Measurements from ENCODE around the gene SGPL1. TPM values are rescaled to one million over a fixed set of nuclear protein-coding genes. Genes with fewer than 3 reads are reported as not detected.

The SGPL1 gene
- total and polyA plus RNA-seq, 2 experiments from 2014 or later = 12.0 to 42.7 TPM

DNA sequence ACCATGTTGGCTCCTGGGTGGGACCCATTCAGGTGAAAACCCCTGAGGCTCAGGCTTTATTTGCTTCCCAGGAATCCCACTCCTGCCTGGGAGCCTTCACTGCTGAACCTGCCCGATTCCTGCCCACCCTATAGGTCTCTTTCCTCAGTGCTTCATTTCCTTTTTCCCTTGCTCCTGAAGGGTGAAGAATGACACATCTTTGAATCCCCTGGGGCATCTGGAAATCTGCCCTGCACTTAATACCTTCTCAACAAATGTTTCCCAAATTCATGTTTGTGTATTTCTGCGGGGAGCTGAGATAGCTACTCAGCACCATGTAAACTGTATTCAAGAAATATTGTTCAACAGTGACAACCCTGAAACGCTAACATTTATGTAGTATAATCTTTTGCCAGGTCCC is 82.9 kb downstream of the SGPL1 start:
- Mint-ChIP-seq H3K27me3 (ENCODE audit: insufficient read depth, low read depth, poor library complexity) (peaks cover 8% of the 10 kb centered on the region), H3K4me3 (no peak overlapping the region), H3K27ac (no peak overlapping the region), H3K36me3 (ENCODE audit: low read depth) (no peaks in the 10 kb centered on the region), H3K4me1 (peaks cover 9% of the 10 kb centered on the region; the same call in 2 of the 3 replicates), H3K9me3 (peaks cover 4% of the 10 kb centered on the region; the same call in 2 of the 3 replicates)
- H2AFZ ChIP-seq = no peak overlapping the region
- no peaks in the 10 kb centered on the region for H3F3A ChIP-seq (replicated peaks; ENCODE audit: low read depth)
- DNase-seq (ENCODE audit: low spot score) (no peak), ATAC-seq (no peak)
- no peak overlapping the region for H3K27ac ChIP-seq (ENCODE audit: low read depth)
- H3K36me3 ChIP-seq (ENCODE audit: insufficient read depth) = no peaks in the 10 kb centered on the region
- no peaks in the 10 kb centered on the region for H3K9me2 ChIP-seq (ENCODE audit: insufficient read depth)
- no peaks in the 10 kb centered on the region for H3K27me3 ChIP-seq (ENCODE audit: insufficient read depth)
- H3K4me1 ChIP-seq (ENCODE audit: insufficient read depth) = no peaks in the 10 kb centered on the region
- no peaks in the 10 kb centered on the region for H4K20me1 ChIP-seq (replicated peaks; ENCODE audit: insufficient read depth)
- H3K4me3 ChIP-seq = no peak overlapping the region
- H3K4me2 ChIP-seq = no peak overlapping the region
- H3K79me2 ChIP-seq (replicated peaks; ENCODE audit: insufficient read depth) = no peaks in the 10 kb centered on the region
- no peak for TF ChIP-seq CREB1 (CRISPR knock-in tag; IDR thresholded peaks at IDR 0.05; ENCODE audit: low read depth)
- no peak for TF ChIP-seq ETS1 (IDR thresholded peaks at IDR 0.05)
- TF ChIP-seq NANOG (IDR thresholded peaks at IDR 0.05; ENCODE audit: borderline replicate concordance) = no peak
- TF ChIP-seq JUNB (IDR thresholded peaks at IDR 0.05; ENCODE audit: unreplicated experiment) = no peak
- TF ChIP-seq EZH2phosphoT487 (IDR thresholded peaks at IDR 0.05; ENCODE audit: unreplicated experiment) = no peak
- TF ChIP-seq, protein P1, sequence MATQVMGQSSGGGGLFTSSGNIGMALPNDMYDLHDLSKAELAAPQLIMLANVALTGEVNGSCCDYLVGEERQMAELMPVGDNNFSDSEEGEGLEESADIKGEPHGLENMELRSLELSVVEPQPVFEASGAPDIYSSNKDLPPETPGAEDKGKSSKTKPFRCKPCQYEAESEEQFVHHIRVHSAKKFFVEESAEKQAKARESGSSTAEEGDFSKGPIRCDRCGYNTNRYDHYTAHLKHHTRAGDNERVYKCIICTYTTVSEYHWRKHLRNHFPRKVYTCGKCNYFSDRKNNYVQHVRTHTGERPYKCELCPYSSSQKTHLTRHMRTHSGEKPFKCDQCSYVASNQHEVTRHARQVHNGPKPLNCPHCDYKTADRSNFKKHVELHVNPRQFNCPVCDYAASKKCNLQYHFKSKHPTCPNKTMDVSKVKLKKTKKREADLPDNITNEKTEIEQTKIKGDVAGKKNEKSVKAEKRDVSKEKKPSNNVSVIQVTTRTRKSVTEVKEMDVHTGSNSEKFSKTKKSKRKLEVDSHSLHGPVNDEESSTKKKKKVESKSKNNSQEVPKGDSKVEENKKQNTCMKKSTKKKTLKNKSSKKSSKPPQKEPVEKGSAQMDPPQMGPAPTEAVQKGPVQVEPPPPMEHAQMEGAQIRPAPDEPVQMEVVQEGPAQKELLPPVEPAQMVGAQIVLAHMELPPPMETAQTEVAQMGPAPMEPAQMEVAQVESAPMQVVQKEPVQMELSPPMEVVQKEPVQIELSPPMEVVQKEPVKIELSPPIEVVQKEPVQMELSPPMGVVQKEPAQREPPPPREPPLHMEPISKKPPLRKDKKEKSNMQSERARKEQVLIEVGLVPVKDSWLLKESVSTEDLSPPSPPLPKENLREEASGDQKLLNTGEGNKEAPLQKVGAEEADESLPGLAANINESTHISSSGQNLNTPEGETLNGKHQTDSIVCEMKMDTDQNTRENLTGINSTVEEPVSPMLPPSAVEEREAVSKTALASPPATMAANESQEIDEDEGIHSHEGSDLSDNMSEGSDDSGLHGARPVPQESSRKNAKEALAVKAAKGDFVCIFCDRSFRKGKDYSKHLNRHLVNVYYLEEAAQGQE (IDR thresholded peaks at IDR 0.05; ENCODE audit: unreplicated experiment) = no peak
- no peak for TF ChIP-seq ZNF462 (CRISPR knock-in tag; IDR thresholded peaks at IDR 0.05)
- TF ChIP-seq STAT1 (IDR thresholded peaks at IDR 0.05; ENCODE audit: unreplicated experiment) = no peak
- TF ChIP-seq, protein P2, sequence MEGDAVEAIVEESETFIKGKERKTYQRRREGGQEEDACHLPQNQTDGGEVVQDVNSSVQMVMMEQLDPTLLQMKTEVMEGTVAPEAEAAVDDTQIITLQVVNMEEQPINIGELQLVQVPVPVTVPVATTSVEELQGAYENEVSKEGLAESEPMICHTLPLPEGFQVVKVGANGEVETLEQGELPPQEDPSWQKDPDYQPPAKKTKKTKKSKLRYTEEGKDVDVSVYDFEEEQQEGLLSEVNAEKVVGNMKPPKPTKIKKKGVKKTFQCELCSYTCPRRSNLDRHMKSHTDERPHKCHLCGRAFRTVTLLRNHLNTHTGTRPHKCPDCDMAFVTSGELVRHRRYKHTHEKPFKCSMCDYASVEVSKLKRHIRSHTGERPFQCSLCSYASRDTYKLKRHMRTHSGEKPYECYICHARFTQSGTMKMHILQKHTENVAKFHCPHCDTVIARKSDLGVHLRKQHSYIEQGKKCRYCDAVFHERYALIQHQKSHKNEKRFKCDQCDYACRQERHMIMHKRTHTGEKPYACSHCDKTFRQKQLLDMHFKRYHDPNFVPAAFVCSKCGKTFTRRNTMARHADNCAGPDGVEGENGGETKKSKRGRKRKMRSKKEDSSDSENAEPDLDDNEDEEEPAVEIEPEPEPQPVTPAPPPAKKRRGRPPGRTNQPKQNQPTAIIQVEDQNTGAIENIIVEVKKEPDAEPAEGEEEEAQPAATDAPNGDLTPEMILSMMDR (conservative IDR thresholded peaks at IDR 0.05; ENCODE audit: low read depth in 2 of 2) = no peak
- TF ChIP-seq ZNF331 (CRISPR knock-in tag; IDR thresholded peaks at IDR 0.05; ENCODE audit: low read depth) = no peak
- TF ChIP-seq POLR2AphosphoS5 (IDR thresholded peaks at IDR 0.05; ENCODE audit: low read depth) = no peak
- no peak for TF ChIP-seq EZH2 (IDR thresholded peaks at IDR 0.05; ENCODE audit: low read depth, unreplicated experiment)
- no peak for TF ChIP-seq ZNF114 (CRISPR knock-in tag; IDR thresholded peaks at IDR 0.05)

Data from GM23338 (cell line).